IPS-18a (cell line): ENCODE results near the gene CDC42EP4.

Experiments used
- H3K27ac ChIP-seq: one replicate; pipeline ENCODE4 v1.5.1; 2013; ENCODE audit warnings: low read length
- H3K27me3 ChIP-seq: one replicate; pipeline ENCODE4 v1.6.1; 2013; ENCODE audit warnings: mild to moderate bottlenecking, low read length; ENCODE audit not compliant: control insufficient read depth, insufficient read depth
- H3K36me3 ChIP-seq: one replicate; pipeline ENCODE4 v1.6.1; 2013; ENCODE audit warnings: low read depth, low read length; ENCODE audit not compliant: control insufficient read depth
- H3K4me1 ChIP-seq: one replicate; pipeline ENCODE4 v1.6.1; 2013; ENCODE audit warnings: low read depth, low read length; ENCODE audit not compliant: control insufficient read depth
- H3K4me3 ChIP-seq: one replicate; pipeline ENCODE4 v1.5.1; 2013; ENCODE audit warnings: low read length
- H3K9ac ChIP-seq: one replicate; pipeline ENCODE4 v1.6.1; 2013; ENCODE audit warnings: mild to moderate bottlenecking, low read length, moderate library complexity
- H3K9me3 ChIP-seq: one replicate; pipeline ENCODE4 v1.6.1; 2013; ENCODE audit warnings: low read depth, low read length; ENCODE audit not compliant: control insufficient read depth

Gene CDC42EP4

DNA sequence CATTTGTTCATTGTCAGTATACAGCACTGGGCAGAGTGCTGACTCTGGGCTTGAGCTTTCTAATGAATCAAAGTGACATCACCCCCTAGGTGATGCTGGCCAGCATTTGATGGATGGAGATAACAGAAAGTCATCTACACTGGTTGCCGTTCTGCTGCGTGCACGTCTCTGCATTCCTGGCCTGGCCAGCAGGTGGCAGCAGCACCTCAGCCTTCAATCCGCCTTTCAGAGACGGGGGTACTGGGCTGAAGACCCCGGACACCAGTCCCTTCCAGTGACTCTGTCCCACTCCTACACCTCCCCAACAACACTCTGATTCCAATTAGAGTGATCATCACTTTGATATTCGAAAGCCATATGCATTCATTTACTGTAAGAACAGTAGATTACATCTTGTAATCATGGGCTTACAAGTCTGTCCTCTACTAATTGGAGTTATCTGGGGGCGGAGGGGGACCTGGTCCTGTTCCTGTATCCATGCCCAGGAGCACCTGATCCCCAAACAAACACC is 56.1 kb downstream of the CDC42EP4 start:
- no peak overlapping the region for H3K9ac ChIP-seq
- no peak overlapping the region for H3K27ac ChIP-seq
- H3K27me3 ChIP-seq, result no peaks in the 10 kb centered on the region
- no peak overlapping the region for H3K4me3 ChIP-seq
- H3K36me3 ChIP-seq, result no peaks in the 10 kb centered on the region
- no peaks in the 10 kb centered on the region for H3K9me3 ChIP-seq
- peaks cover 7% of the 10 kb centered on the region for H3K4me1 ChIP-seq

- H3K4me3 ChIP-seq, result no peak overlapping the region
- H3K9ac ChIP-seq, result no peak overlapping the region
- H3K4me1 ChIP-seq, result peaks cover 7% of the 10 kb centered on the region
- no peaks in the 10 kb centered on the region for H3K27me3 ChIP-seq
- H3K27ac ChIP-seq, result no peak overlapping the region
- no peaks in the 10 kb centered on the region for H3K9me3 ChIP-seq
- H3K36me3 ChIP-seq, result peaks cover 10% of the 10 kb centered on the region
Observed at GRCh38 chr17:73251871-73252270, 59.9 kb downstream of the CDC42EP4 start.

- H3K36me3 ChIP-seq, result peaks cover 12% of the 10 kb centered on the region
- H3K4me1 ChIP-seq, result peaks cover 3% of the 10 kb centered on the region
- no peak overlapping the region for H3K4me3 ChIP-seq
- no peaks in the 10 kb centered on the region for H3K27me3 ChIP-seq
- no peaks in the 10 kb centered on the region for H3K9me3 ChIP-seq
- H3K9ac ChIP-seq, result no peak overlapping the region
- H3K27ac ChIP-seq, result no peak overlapping the region
Observed at GRCh38 chr17:73250851-73251640, 60.8 kb downstream of the CDC42EP4 start.

DNA sequence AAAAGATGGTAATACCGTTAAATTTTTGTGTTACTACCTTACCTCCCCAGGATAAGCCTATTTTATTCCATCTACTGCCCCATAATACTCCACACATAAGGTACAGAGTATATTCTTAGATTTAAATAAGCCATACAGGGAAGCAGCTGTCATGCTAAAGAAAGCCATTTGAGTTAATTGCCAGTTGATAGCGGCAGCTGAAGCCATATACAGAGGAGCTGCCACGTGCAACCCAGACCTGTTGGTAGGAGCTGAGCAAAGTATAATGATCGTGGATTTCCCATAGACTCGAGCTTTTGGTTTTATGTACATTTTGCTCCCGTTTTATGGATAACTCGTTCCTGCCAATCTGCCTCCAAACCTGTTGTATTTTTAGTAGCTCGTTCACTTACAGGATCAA is 62.1 kb downstream of the CDC42EP4 start:
- Histone ChIP-seq H3K36me3 (peaks cover 24% of the 10 kb centered on the region), H3K27me3 (no peaks in the 10 kb centered on the region), H3K4me3 (no peak overlapping the region), H3K27ac (no peak overlapping the region), H3K9me3 (no peaks in the 10 kb centered on the region), H3K4me1 (no peaks in the 10 kb centered on the region), H3K9ac (no peak overlapping the region)

GRCh38 chr17:73248532-73248931 is 63.3 kb downstream of the CDC42EP4 start:
- no peaks in the 10 kb centered on the region for H3K9me3 ChIP-seq
- no peak overlapping the region for H3K9ac ChIP-seq
- H3K27me3 ChIP-seq, result no peaks in the 10 kb centered on the region
- H3K4me3 ChIP-seq, result no peak overlapping the region
- H3K27ac ChIP-seq, result no peak overlapping the region
- H3K36me3 ChIP-seq, result peaks cover 30% of the 10 kb centered on the region
- no peaks in the 10 kb centered on the region for H3K4me1 ChIP-seq

DNA sequence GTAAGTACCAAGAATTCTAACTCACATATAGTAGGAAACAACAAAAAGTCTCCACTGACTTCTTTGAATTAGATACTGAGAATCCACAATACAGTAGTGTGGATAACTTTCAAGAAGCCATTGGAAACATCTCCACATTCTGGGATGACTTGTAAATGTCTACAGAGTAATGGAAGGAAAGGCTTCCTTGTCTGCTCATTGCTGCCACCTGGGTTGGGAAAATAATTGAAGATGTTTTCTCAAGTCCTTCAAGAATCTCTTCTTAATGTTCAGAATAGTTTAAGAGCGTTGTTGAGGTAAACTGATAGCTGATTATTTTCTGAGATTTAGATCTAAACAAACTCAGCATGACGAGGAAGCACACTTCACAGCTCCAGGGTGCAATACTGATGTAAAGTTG is 64.1 kb downstream of the CDC42EP4 start:
- Histone ChIP-seq H3K27ac (no peak overlapping the region), H3K4me3 (no peak overlapping the region), H3K27me3 (no peaks in the 10 kb centered on the region), H3K9ac (no peak overlapping the region), H3K9me3 (no peaks in the 10 kb centered on the region), H3K36me3 (peaks cover 34% of the 10 kb centered on the region), H3K4me1 (no peaks in the 10 kb centered on the region)

- Histone ChIP-seq H3K36me3 (peaks cover 40% of the 10 kb centered on the region), H3K27me3 (no peaks in the 10 kb centered on the region), H3K4me1 (no peaks in the 10 kb centered on the region)
Observed at GRCh38 chr17:73240561-73240960, 71.2 kb downstream of the CDC42EP4 start.

DNA sequence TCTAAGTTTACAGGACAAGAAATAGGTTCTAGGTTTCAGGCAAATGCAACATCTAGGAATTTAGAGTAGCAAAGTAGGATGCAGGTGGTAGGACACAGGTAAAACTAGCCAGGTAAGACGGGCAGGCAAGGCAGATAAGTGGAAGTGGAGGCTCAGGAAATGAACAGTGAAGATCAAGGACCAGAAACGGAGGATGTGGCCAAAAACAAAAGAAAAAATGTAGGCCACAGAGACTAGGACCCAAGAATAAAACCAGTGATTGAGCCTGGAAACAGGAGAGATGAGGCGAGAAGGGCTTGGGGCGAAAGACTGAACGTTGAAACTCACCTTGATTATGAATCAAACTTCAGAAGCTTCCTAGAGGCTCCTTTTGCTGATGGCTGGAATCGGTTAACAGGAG is 74.1 kb downstream of the CDC42EP4 start:
- peaks cover 29% of the 10 kb centered on the region for H3K36me3 ChIP-seq
- no peak overlapping the region for H3K9ac ChIP-seq
- no peak overlapping the region for H3K27ac ChIP-seq

More at GRCh38 chr17:73240561-73240960, 71.2 kb downstream of the CDC42EP4 start:
- no peak overlapping the region for H3K27ac ChIP-seq
- H3K4me3 ChIP-seq, result no peak overlapping the region
- H3K9ac ChIP-seq, result no peak overlapping the region
- H3K9me3 ChIP-seq, result no peaks in the 10 kb centered on the region

DNA sequence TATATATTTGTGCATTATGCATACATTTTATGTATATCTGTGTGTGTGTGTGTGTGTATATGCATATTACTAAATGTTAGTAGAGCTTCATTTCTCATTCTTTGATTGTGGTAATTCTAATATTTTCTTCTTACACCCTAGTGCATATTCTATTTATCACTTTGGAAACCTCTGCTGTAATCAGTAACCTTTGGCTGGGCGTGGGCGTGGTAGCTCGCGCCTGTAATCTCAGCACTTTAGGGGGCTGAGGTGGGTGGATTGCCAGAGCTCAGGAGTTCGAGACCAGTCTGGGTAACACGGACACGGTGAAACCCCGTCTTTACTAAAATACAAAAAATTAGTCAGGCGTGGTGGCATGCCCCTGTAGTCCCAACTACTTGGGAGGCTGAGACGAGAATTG is 77.1 kb downstream of the CDC42EP4 start:
- Histone ChIP-seq H3K9me3 (no peaks in the 10 kb centered on the region), H3K36me3 (peaks cover 21% of the 10 kb centered on the region), H3K4me3 (no peak overlapping the region), H3K4me1 (peaks cover 6% of the 10 kb centered on the region), H3K27ac (no peak overlapping the region), H3K9ac (no peak overlapping the region), H3K27me3 (no peaks in the 10 kb centered on the region)

More for the DNA sequence above, 74.1 kb downstream of the CDC42EP4 start:
- Histone ChIP-seq H3K9me3 (no peaks in the 10 kb centered on the region), H3K4me1 (no peaks in the 10 kb centered on the region), H3K27me3 (no peaks in the 10 kb centered on the region), H3K4me3 (no peak overlapping the region)
